ENCODE data around the gene COTL1.

The COTL1 gene, protein sequence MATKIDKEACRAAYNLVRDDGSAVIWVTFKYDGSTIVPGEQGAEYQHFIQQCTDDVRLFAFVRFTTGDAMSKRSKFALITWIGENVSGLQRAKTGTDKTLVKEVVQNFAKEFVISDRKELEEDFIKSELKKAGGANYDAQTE

GRCh38 chr16:84617791-84618580 lies at the start of gene COTL1:
COTL1 (minus strand) TSS chr16:84618078; CDS start chr16:84617914, 164 bp downstream.
- H3K4me3 ChIP-seq (ENCODE audit: low read length): peak within 1 kb of the TSS; percentile 88
- TF ChIP-seq ZNF274 (IDR thresholded peaks at IDR 0.05; ENCODE audit: low read depth, low read length): no peak

GRCh38 chr16:84665843-84666242 lies 48.0 kb upstream of the COTL1 start:
- TF ChIP-seq ZNF274 (IDR thresholded peaks at IDR 0.05; ENCODE audit: low read depth, low read length): no peak
- no peak overlapping the region for H3K4me3 ChIP-seq (ENCODE audit: low read length)

- TF ChIP-seq ZNF274 (IDR thresholded peaks at IDR 0.05; ENCODE audit: low read depth, low read length): no peak
- H3K4me3 ChIP-seq (ENCODE audit: low read length): no peak overlapping the region
Observed at GRCh38 chr16:84665359-84665758, 47.5 kb upstream of the COTL1 start.

GRCh38 chr16:84663433-84664101 lies 45.7 kb upstream of the COTL1 start:
- peak overlapping the region; percentile 11; the same call in 1 of the 2 replicates for H3K4me3 ChIP-seq (ENCODE audit: low read length)
- no peak for TF ChIP-seq ZNF274 (IDR thresholded peaks at IDR 0.05; ENCODE audit: low read depth, low read length)

DNA sequence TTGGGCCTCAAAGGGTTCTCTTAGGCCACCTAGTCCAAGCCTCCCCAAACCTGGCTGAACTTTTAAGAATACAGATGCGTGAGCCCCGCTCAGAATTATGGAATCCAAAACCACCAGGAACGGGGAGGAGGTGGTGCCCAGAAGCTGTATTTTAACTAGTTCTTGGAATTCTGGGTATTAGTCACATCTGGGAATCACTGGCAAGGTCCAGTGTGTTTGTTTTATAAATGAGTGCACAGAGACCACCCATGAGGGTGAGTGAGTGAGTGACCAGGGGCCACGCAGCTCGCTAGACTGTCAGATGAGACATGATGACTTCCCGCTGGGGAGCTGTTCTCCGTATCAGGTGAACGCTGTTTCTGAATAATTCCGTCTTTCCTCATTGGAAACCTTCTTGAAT lies 44.6 kb upstream of the COTL1 start:
- TF ChIP-seq ZNF274 (IDR thresholded peaks at IDR 0.05; ENCODE audit: low read depth, low read length): no peak
- H3K4me3 ChIP-seq (ENCODE audit: low read length): no peak overlapping the region

GRCh38 chr16:84661418-84662060 lies 43.7 kb upstream of the COTL1 start:
- H3K4me3 ChIP-seq (ENCODE audit: low read length): no peak overlapping the region
- no peak for TF ChIP-seq ZNF274 (IDR thresholded peaks at IDR 0.05; ENCODE audit: low read depth, low read length)

DNA sequence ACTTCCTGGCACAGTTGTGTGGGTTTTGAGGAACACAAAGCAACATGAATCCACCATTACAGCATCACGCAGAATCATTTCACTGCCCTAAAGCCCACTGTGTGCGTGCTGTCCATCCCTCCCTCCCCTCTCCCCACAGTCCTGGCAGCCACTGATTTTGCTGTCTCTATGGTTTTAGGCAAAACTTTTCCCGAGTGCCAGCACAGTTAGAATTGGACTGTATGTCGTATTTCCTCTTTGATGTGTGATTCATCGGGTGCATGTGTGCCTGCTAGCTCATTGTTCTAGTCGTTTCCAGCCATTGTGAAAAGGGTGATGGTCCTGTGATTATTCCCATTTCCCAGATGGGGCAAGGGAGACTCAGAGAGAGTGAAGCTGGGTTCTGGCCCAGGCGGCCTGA lies 43.1 kb upstream of the COTL1 start:
- no peak overlapping the region for H3K4me3 ChIP-seq (ENCODE audit: low read length)
- no peak for TF ChIP-seq ZNF274 (IDR thresholded peaks at IDR 0.05; ENCODE audit: low read depth, low read length)

DNA sequence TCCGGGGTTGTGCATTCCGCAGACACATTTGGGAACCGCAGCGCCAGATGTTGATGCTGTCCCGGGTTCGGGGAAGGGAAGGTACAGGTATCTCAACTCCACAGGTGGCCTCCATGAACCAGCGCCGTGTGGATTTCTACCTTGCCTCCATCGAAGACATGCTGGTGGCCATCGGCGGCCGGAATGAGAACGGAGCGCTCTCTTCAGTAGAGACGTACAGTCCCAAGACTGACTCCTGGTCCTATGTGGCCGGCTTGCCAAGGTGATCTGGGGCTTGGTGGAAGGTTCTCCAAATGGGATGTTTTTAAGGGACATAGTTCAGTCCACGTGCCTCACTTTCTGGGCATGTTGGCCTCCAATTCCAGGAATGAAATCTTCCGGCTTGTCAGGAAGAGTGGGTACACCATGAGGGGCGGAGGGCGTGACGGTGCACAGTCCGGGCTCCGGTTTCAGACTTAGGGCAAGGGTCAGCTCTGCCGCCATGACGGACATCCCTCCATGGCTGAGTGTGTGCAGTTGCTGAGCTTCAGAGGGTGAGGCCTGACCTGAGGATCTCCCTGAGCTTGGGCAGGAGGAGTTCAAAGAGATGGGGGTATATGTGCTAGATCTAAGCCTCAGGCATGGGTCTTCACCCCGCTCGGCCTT lies 41.9 kb upstream of the COTL1 start:
- TF ChIP-seq ZNF274 (IDR thresholded peaks at IDR 0.05; ENCODE audit: low read depth, low read length): no peak
- H3K4me3 ChIP-seq (ENCODE audit: low read length): no peak overlapping the region

DNA sequence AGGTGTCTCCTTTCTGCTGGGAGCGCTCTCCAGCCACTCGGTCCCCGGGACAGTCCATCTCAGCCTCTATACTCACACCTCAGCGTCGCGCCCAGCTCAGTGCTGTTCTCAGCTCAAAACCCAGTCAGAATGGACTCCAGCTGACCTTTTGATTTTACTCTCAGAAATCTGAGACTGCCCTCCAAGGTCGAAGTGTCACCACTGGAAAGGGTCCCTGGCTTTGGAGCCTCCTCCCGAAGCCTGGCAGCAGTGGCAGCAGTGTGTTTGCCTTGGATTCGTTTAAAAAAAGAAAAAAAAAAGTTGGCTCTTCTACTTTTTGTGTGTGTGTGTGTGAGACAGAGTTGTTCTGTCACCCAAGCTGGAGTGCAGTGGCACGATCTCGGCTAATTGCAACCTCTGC lies 40.8 kb upstream of the COTL1 start:
- no peak for TF ChIP-seq ZNF274 (IDR thresholded peaks at IDR 0.05; ENCODE audit: low read depth, low read length)
- H3K4me3 ChIP-seq (ENCODE audit: low read length): no peak overlapping the region

DNA sequence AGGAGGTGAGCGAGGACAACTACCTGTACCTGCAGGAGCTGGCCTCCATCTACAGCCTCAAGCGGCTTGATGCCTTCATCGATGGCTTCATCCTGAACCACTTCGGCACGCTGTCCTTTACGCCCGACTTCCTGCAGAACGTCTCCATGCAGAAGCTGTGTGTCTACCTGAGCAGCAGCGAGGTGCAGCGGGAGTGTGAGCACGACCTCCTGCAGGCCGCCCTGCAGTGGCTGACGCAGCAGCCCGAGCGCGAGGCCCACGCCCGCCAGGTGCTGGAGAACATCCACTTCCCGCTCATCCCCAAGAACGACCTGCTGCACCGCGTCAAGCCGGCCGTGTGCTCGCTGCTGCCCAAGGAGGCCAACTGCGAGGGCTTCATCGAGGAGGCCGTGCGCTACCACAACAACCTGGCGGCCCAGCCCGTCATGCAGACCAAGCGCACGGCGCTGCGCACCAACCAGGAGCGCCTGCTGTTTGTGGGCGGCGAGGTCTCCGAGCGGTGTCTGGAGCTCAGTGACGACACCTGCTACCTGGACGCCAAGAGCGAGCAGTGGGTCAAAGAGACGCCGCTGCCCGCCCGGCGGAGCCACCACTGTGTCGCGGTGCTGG lies 39.5 kb upstream of the COTL1 start:
- no peak for TF ChIP-seq ZNF274 (IDR thresholded peaks at IDR 0.05; ENCODE audit: low read depth, low read length)
- no peak overlapping the region for H3K4me3 ChIP-seq (ENCODE audit: low read length)

DNA sequence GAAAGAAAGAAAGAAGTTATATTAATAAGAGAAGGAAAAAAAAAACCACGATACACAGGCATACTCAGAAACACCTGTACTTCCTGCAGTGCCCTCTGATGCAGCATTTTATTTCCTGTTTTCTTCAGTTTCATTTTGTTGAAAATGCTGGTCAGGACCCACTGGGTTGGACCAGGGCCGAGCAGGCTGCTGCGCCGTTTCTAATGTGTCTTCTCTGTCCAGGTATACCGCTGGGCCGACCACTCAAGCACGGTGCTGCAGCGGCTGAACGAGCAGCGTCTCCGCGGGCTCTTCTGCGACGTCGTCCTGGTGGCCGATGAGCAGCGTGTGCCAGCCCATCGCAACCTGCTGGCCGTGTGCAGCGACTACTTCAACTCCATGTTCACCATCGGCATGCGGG lies 38.8 kb upstream of the COTL1 start:
- no peak overlapping the region for H3K4me3 ChIP-seq (ENCODE audit: low read length)
- TF ChIP-seq ZNF274 (IDR thresholded peaks at IDR 0.05; ENCODE audit: low read depth, low read length): no peak

DNA sequence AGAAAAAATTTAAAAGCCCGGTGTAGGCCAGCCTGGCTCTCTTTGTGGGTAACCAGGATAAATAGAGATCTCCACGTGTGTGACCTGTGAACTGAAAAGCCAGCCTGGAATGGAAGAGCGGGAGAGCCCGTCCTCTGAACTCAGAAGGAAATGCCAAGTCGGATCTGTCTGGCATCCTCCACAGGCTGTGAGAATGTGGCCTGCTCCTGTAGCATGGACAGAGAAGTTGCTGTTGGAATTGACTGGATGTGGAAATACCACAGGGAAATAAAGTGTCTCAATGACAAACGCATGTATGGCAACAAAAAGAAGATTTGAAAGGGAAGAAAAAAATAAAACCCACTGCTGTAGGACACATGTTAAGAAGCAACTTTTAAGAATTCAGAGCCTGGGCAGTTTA lies 37.1 kb upstream of the COTL1 start:
- TF ChIP-seq ZNF274 (IDR thresholded peaks at IDR 0.05; ENCODE audit: low read depth, low read length): no peak

GRCh38 chr16:84654238-84654637 lies 36.4 kb upstream of the COTL1 start:
- TF ChIP-seq ZNF274 (IDR thresholded peaks at IDR 0.05; ENCODE audit: low read depth, low read length): no peak

More for the DNA sequence above, 37.1 kb upstream of the COTL1 start:
- no peak overlapping the region for H3K4me3 ChIP-seq (ENCODE audit: low read length)

GRCh38 chr16:84652566-84652965 lies 34.7 kb upstream of the COTL1 start:
- no peak overlapping the region for H3K4me3 ChIP-seq (ENCODE audit: low read length)
- TF ChIP-seq ZNF274 (IDR thresholded peaks at IDR 0.05; ENCODE audit: low read depth, low read length): no peak

More at GRCh38 chr16:84654238-84654637, 36.4 kb upstream of the COTL1 start:
- no peak overlapping the region for H3K4me3 ChIP-seq (ENCODE audit: low read length)
